Ovary (tissue), 9 donors: ENCODE measurements around the gene EVX2. TPM values are rescaled to one million over a fixed set of nuclear protein-coding genes. Genes with fewer than 3 reads are reported as not detected.
A peak's percentile ranks its signal among the peaks of the same experiment; 100 is the strongest.

Source experiments
- DNase-seq, 5 donors: peaks; one replicate each; pipeline ENCODE4 v3.0.0-alpha.2; 2019 to 2020
- H3K27ac ChIP-seq, 2 donors: fragments of 200-600 bp; one replicate each; pipeline versions ENCODE4 v1.5.1 to v1.8.0; 2019 to 2022
- H3K27me3 ChIP-seq: fragments of 200-600 bp; one replicate; pipeline ENCODE4 v1.8.0; 2022
- H3K36me3 ChIP-seq: fragments of 200-600 bp; sonication (generic); one replicate; pipeline ENCODE4 v1.5.1; 2019
- H3K4me1 ChIP-seq: one replicate; pipeline ENCODE4 v1.8.1; 2013; ENCODE audit warnings: mild to moderate bottlenecking, moderate library complexity; ENCODE audit not compliant: insufficient read depth
- H3K4me3 ChIP-seq: fragments of 200-600 bp; sonication (generic); one replicate; pipeline ENCODE4 v1.5.1; 2017
- H3K9me3 ChIP-seq, 2 donors: fragments of 200-600 bp in 1 of 2; sonication (generic) in 1 of 2; one replicate each; pipeline versions ENCODE4 v1.5.1 to v1.8.1; 2013 to 2019; ENCODE audit warnings: mild to moderate bottlenecking in 1 of 2, moderate library complexity in 1 of 2
- EP300 ChIP-seq: sonication (generic); formaldehyde crosslinking; IDR thresholded peaks from one replicate; pipeline ENCODE4 v1.6.1; 2017; ENCODE audit warnings: antibody characterized with exemption
- POLR2A ChIP-seq: fragments of 450-650 bp; IDR thresholded peaks from one replicate; pipeline ENCODE4 v1.6.1; 2017; ENCODE audit warnings: antibody characterized with exemption, mild to moderate bottlenecking, moderate library complexity
- WGBS, 3 donors: extraction: QIAGEN DNeasy Blood & Tissue Kit in 1 of 3; methylation state at CpG; one replicate each; pipeline versions ENCODE4 v1.1.5 to v1.1.7; 2013 to 2017; 5-methylcytosine and 5-hydroxymethylcytosine counted together
- intact Hi-C, 4 donors: fragments of 100-400 bp; cut with DNase I; formaldehyde crosslinking; loops; one replicate each; pipeline versions ENCODE4 v1.11.0 to v1.15.1; 2022 to 2023
- polyA plus RNA-seq, 2 donors: library from polyadenylated mRNA; stranded (reverse); fragments of 200-250 nt in 1 of 2; fragments of 350-450 nt in 1 of 2; fragmentation: Illumina TruSeq in 1 of 2; extraction: RNeasy Lipid Tissue Mini Kit (QIAGEN cat#74804) in 1 of 2; gene quantifications; one replicate each; pipeline ENCODE4 v1.2.3, GENCODE V29; 2013 to 2014
- total RNA-seq, 7 donors: library from RNA; depleted of rRNA in 2 of 7; stranded (reverse); fragments of >200 nt in 2 of 7; fragmentation: NEBNext Ultra II Directional in 3 of 7; extraction: Animal tissue kit (Norgen Biotek cat#: 25700) in 3 of 7; gene quantifications; one replicate each; pipeline versions ENCODE4 v1.1.0 to v1.2.4, GENCODE V29; 2016 to 2023
- TF ChIP-seq, protein P1 (sequence below), 3 donors: fragments of 450-650 bp in 2 of 3; fragments of 200-600 bp in 1 of 3; IDR thresholded peaks; one replicate each; pipeline versions ENCODE4 v1.5.1 to v1.8.0; 2016 to 2022; ENCODE audit warnings: antibody characterized with exemption in 3 of 3, mild to moderate bottlenecking in 1 of 3
- donor health status: DM: no; HTN: no; CAD: no; lungs with moderate emphysema.
- donor health status: DM: no; HTN: no; CAD: no.
- donor health status: Bipolar disorder and iron deficiency.
- donor health status: DM: yes; HTN: yes; CAD: no.
- donor health status: DM: no; HTN: no; CAD: no.
- donor health status: DM: yes; HTN: yes; CAD: no.

Gene EVX2
- total and polyA plus RNA-seq, 9 donors = not detected

- Histone ChIP-seq H3K27me3 (no peaks in the 10 kb centered on the region), H3K4me3 (peak overlapping the region; percentile 76), H3K4me1 (no peaks in the 10 kb centered on the region), H3K27ac (peak overlapping the region; percentile 87 to 92), H3K36me3 (no peaks in the 10 kb centered on the region), H3K9me3 (no peaks in the 10 kb centered on the region)
- intact Hi-C loops = loop anchor here in 1 of 4 donors (5.0 to 10.0 kb wide), 2 partner anchors 693 to 1090 kb away; partner anchors contain the start of gene HNRNPA3
- TF ChIP-seq, protein P1, sequence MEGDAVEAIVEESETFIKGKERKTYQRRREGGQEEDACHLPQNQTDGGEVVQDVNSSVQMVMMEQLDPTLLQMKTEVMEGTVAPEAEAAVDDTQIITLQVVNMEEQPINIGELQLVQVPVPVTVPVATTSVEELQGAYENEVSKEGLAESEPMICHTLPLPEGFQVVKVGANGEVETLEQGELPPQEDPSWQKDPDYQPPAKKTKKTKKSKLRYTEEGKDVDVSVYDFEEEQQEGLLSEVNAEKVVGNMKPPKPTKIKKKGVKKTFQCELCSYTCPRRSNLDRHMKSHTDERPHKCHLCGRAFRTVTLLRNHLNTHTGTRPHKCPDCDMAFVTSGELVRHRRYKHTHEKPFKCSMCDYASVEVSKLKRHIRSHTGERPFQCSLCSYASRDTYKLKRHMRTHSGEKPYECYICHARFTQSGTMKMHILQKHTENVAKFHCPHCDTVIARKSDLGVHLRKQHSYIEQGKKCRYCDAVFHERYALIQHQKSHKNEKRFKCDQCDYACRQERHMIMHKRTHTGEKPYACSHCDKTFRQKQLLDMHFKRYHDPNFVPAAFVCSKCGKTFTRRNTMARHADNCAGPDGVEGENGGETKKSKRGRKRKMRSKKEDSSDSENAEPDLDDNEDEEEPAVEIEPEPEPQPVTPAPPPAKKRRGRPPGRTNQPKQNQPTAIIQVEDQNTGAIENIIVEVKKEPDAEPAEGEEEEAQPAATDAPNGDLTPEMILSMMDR (IDR thresholded peaks at IDR 0.05) = no peak
- TF ChIP-seq EP300 = no peak
- no peak for TF ChIP-seq POLR2A
- WGBS, 3 donors = 1% methylated on average over 47 of the region's 47 CpGs
- DNase-seq = no peak
Observed at GRCh38 chr2:176122052-176122682, 38.4 kb upstream of the EVX2 start.

DNA sequence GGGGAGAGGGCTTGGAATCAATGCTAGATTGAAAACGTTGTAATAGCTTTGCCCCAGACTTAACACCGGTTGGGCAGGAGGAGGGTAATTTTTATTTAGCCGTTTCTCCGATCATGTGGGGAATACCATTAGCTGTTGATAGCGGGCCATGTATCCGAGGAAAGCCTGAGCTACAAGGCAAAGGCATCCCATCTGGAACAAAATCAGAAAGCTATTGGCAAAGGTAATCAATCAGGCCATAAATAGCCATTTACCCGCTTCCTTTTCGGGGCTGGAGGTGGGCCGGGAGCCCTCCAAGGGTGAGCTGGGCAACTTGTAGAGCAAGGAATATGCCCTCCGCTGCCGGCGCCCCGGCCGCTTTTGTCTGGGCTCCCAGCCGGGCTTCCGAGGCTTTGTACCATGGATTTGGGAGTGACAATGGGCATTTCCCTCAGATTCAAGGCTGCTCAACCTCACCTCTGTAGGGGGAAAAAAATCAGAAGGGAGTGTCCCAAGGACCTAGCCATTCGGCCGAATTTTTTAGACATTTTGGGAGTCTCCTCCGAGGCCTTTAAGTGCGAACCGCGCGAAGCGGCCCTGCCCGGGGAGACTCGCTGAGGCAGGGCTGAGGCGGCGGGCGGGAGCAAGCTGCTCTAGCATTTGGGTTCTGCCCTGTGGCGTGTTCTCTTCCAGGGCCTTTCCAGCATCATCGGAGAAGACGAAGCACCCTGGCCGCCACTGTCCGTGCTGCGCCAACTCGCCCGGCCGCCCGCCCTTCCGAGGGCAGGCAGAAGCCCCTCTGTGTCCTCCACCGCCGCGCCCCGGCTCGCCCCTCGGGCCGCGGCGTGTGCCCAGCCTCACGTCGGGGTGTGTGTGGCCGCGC, 37.7 kb upstream of the EVX2 start:
- WGBS, 3 donors = 29 to 45% (median 37%) methylated on average over 53 of the region's 53 CpGs
- H3K9me3 ChIP-seq = no peaks in the 10 kb centered on the region
- no peaks in the 10 kb centered on the region for H3K4me1 ChIP-seq
- peak overlapping the region; percentile 87 to 92 for H3K27ac ChIP-seq
- intact Hi-C loops = loop anchor here in 1 of 4 donors (5.0 to 10.0 kb wide), 2 partner anchors 693 to 1091 kb away; partner anchors contain the start of gene HNRNPA3
- H3K36me3 ChIP-seq = no peaks in the 10 kb centered on the region
- DNase-seq = peak in 1 of 5 donors; percentile 33
- peak overlapping the region; percentile 76 for H3K4me3 ChIP-seq
- H3K27me3 ChIP-seq = no peaks in the 10 kb centered on the region
- TF ChIP-seq, protein P1 (IDR thresholded peaks at IDR 0.05) = no peak

- no peaks in the 10 kb centered on the region for H3K36me3 ChIP-seq
- no peaks in the 10 kb centered on the region for H3K27me3 ChIP-seq
- no peak overlapping the region for H3K27ac ChIP-seq
- no peaks in the 10 kb centered on the region for H3K9me3 ChIP-seq
- WGBS, 3 donors = 54 to 80% (median 71%) methylated on average over 13 of the region's 13 CpGs
- intact Hi-C loops = loop anchor here in 1 of 4 donors (5.0 to 10.0 kb wide), 2 partner anchors 694 to 1092 kb away; partner anchors contain the start of gene HNRNPA3
- TF ChIP-seq, protein P1 (IDR thresholded peaks at IDR 0.05) = no peak
- TF ChIP-seq POLR2A (no peak), EP300 (no peak)
- peak overlapping the region; percentile 76 for H3K4me3 ChIP-seq
- H3K4me1 ChIP-seq = no peaks in the 10 kb centered on the region
- no peak for DNase-seq
Observed at GRCh38 chr2:176120364-176121189, 36.8 kb upstream of the EVX2 start.
